Keratinocyte (primary cell): Measurements from ENCODE around the gene DIS3L2. TPM values are rescaled to one million over a fixed set of nuclear protein-coding genes. Genes with fewer than 3 reads are reported as not detected.

ENCODE experiments used
- DNase-seq: peaks from one replicate; pipeline ENCODE4 v3.0.0-alpha.2; 2011; ENCODE audit warnings: low read depth, missing footprints, low spot score
- FAIRE-seq: peaks from 2 replicates; lab custom pipeline; 2011; peaks lifted over from hg19 to GRCh38; lab: Jason Lieb, UNC
- H2AFZ ChIP-seq: 2 replicates; pipeline ENCODE4 v1.6.0; 2012; ENCODE audit warnings: low read length, control low read depth, inconsistent platforms; ENCODE audit not compliant: control insufficient read depth
- H3K27ac ChIP-seq: 2 replicates; pipeline ENCODE4 v1.5.1; 2011; ENCODE audit warnings: low read length; ENCODE audit not compliant: control insufficient read depth, insufficient read depth
- H3K27me3 ChIP-seq: 3 replicates; pipeline ENCODE4 v1.6.0; 2011; ENCODE audit warnings: low read length; ENCODE audit not compliant: control insufficient read depth, insufficient read depth; ENCODE audit errors: extremely low read depth
- H3K36me3 ChIP-seq, 2 experiments: 2 replicates in 1 of 2; 3 replicates in 1 of 2; pipeline ENCODE4 v1.5.1; 2011; ENCODE audit warnings: low read length in 2 of 2, mild to moderate bottlenecking in 1 of 2; ENCODE audit not compliant: control insufficient read depth in 2 of 2, insufficient read depth in 2 of 2; ENCODE audit errors: extremely low read depth in 1 of 2
- H3K4me1 ChIP-seq: 3 replicates; pipeline ENCODE4 v1.5.1; 2011; ENCODE audit warnings: low read length; ENCODE audit not compliant: control insufficient read depth, insufficient read depth; ENCODE audit errors: extremely low read depth
- H3K4me2 ChIP-seq: 3 replicates; pipeline ENCODE4 v1.6.0; 2011; ENCODE audit warnings: low read depth, low read length; ENCODE audit not compliant: control insufficient read depth, insufficient read depth; ENCODE audit errors: extremely low read depth
- H3K4me3 ChIP-seq, 3 experiments: fragments of 200-600 bp in 1 of 3; sonication (generic) in 1 of 3; 2 replicates in 2 of 3; 3 replicates in 1 of 3; pipeline ENCODE4 v1.5.1; 2011 to 2016; ENCODE audit warnings: low read length in 3 of 3, mild to moderate bottlenecking in 3 of 3, control low read depth in 2 of 3, inconsistent platforms in 1 of 3, low read depth in 1 of 3, mixed read lengths in 1 of 3, mixed run types in 1 of 3, moderate library complexity in 1 of 3; ENCODE audit not compliant: control insufficient read depth in 2 of 3, insufficient read depth in 2 of 3; ENCODE audit errors: extremely low read depth in 1 of 3
- H3K79me2 ChIP-seq: 2 replicates; pipeline ENCODE4 v1.6.0; 2012; ENCODE audit warnings: low read length; ENCODE audit not compliant: control insufficient read depth, insufficient read depth
- H3K9ac ChIP-seq: 3 replicates; pipeline ENCODE4 v1.6.0; 2011; ENCODE audit warnings: low read length; ENCODE audit not compliant: control insufficient read depth, insufficient read depth; ENCODE audit errors: extremely low read depth
- H3K9me1 ChIP-seq: 3 replicates; pipeline ENCODE4 v1.6.0; 2011; ENCODE audit warnings: low read length; ENCODE audit not compliant: control insufficient read depth, insufficient read depth; ENCODE audit errors: extremely low read depth
- H3K9me3 ChIP-seq: 2 replicates; pipeline ENCODE4 v1.5.1; 2012; ENCODE audit warnings: low read depth, low read length; ENCODE audit not compliant: control insufficient read depth
- H4K20me1 ChIP-seq: 3 replicates; pipeline ENCODE4 v1.6.0; 2011; ENCODE audit warnings: low read length; ENCODE audit not compliant: control insufficient read depth, insufficient read depth; ENCODE audit errors: extremely low read depth
- EZH2 ChIP-seq: IDR thresholded peaks from one replicate; pipeline ENCODE4 v1.6.1; 2012; ENCODE audit warnings: inconsistent platforms, mild to moderate bottlenecking, low read length, moderate library complexity
- dilution Hi-C: fragments of 300-500 bp; cut with MboI; formaldehyde crosslinking; loops from one replicate; pipeline ENCODE4 v1.7.0; 2020; ENCODE audit warnings: low sequenced_read_pairs; ENCODE audit not compliant: extremely low pct_ligation_motif_present
- polyA plus RNA-seq, 5 experiments: library from polyadenylated mRNA; depleted of rRNA in 3 of 5; stranded (reverse) in 3 of 5; stranded (forward) in 1 of 5; unstranded in 1 of 5; fragments of >200 nt; gene quantifications; 1 replicate in 1 of 5; 2 replicates in 3 of 5; 3 replicates in 1 of 5; pipeline versions ENCODE4 v1.2.1 to v1.2.3, GENCODE V29; 2011 to 2012; ENCODE audit warnings: missing spikeins in 2 of 5, low read depth in 1 of 5, low replicate concordance in 1 of 5
- TF ChIP-seq, protein P1 (sequence below), 3 experiments: IDR thresholded peaks in 1 of 3; conservative IDR thresholded peaks in 1 of 3; optimal IDR thresholded peaks in 1 of 3; 2 replicates in 2 of 3; 3 replicates in 1 of 3; pipeline versions ENCODE3 to v1.5.1; 2011; ENCODE audit warnings: low read length in 3 of 3, mild to moderate bottlenecking in 3 of 3, moderate library complexity in 2 of 3, control low read depth in 1 of 3, inconsistent platforms in 1 of 3; ENCODE audit not compliant: insufficient read depth in 2 of 3; ENCODE audit errors: extremely low read depth in 1 of 3

The DIS3L2 gene
- polyA plus RNA-seq, 1 donor (not counting 4 experiments of a cell fraction or from before 2014, with no cell fraction given): 8.6 TPM

- peaks cover 48% of the 10 kb centered on the region for H3K27me3 ChIP-seq
- no peak for DNase-seq
- H3K4me2 ChIP-seq: no peak overlapping the region
- no peaks in the 10 kb centered on the region for H3K79me2 ChIP-seq
- peak; percentile 89 for TF ChIP-seq EZH2
- TF ChIP-seq, protein P1, sequence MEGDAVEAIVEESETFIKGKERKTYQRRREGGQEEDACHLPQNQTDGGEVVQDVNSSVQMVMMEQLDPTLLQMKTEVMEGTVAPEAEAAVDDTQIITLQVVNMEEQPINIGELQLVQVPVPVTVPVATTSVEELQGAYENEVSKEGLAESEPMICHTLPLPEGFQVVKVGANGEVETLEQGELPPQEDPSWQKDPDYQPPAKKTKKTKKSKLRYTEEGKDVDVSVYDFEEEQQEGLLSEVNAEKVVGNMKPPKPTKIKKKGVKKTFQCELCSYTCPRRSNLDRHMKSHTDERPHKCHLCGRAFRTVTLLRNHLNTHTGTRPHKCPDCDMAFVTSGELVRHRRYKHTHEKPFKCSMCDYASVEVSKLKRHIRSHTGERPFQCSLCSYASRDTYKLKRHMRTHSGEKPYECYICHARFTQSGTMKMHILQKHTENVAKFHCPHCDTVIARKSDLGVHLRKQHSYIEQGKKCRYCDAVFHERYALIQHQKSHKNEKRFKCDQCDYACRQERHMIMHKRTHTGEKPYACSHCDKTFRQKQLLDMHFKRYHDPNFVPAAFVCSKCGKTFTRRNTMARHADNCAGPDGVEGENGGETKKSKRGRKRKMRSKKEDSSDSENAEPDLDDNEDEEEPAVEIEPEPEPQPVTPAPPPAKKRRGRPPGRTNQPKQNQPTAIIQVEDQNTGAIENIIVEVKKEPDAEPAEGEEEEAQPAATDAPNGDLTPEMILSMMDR (optimal IDR thresholded peaks at IDR 0.05 in 1 of 3, IDR thresholded peaks at IDR 0.05 in 1 of 3, conservative IDR thresholded peaks at IDR 0.05 in 1 of 3; ENCODE audit: extremely low read depth in 1 of 3, insufficient read depth in 2 of 3, low read length in 3 of 3): no peak
- no peak overlapping the region for H2AFZ ChIP-seq
- H3K27ac ChIP-seq: no peak overlapping the region
- H4K20me1 ChIP-seq: no peaks in the 10 kb centered on the region
- H3K9me3 ChIP-seq: no peaks in the 10 kb centered on the region
- no peaks in the 10 kb centered on the region for H3K36me3 ChIP-seq
- H3K9me1 ChIP-seq: no peaks in the 10 kb centered on the region
- peaks cover 5% of the 10 kb centered on the region for H3K4me1 ChIP-seq
- no peak overlapping the region for H3K4me3 ChIP-seq
- no peak overlapping the region for H3K9ac ChIP-seq
- no peak for FAIRE-seq
- dilution Hi-C loops: no loop called here
Observed at GRCh38 chr2:232351686-232352510, 390.4 kb downstream of the DIS3L2 start.

DNA sequence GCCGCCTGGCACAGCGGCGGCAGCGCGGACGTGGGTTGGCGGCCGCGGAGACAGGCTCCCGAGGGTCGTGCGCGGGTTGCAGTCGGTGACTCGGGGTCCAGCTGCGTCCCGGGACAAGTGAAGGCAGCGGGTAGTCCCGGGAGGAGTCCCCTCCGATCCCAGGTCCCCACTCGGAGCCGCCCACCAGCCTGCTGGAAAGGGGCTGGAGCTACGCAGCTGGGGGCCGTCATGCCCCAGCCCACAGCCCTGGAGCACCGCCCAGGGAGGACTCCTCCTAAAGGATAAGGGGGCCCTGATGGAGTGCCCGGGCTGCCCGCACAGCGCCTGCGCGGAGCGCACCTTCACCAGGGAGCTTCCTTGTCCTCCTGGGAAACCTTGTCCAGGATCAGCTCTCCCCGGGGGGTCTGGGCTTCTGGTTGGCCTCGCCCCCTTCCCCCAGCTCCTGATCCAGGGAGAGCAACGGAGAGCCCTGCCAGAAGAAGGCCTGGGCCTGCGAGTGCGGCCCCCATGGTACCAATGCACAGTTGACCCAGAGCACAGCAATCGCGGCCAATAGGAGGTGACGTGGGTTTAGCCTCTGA, 391.1 kb downstream of the DIS3L2 start:
- FAIRE-seq: no peak
- Histone ChIP-seq H3K9me3 (no peaks in the 10 kb centered on the region), H3K36me3 (no peaks in the 10 kb centered on the region), H3K9ac (no peak overlapping the region), H3K4me1 (peaks cover 5% of the 10 kb centered on the region), H3K4me3 (no peak overlapping the region), H3K9me1 (no peaks in the 10 kb centered on the region), H4K20me1 (no peaks in the 10 kb centered on the region), H3K27ac (no peak overlapping the region), H3K4me2 (no peak overlapping the region), H3K27me3 (peaks cover 48% of the 10 kb centered on the region), H2AFZ (no peak overlapping the region), H3K79me2 (no peaks in the 10 kb centered on the region)
- DNase-seq: no peak
- dilution Hi-C loops: no loop called here
- TF ChIP-seq, protein P1 (optimal IDR thresholded peaks at IDR 0.05 in 1 of 3, IDR thresholded peaks at IDR 0.05 in 1 of 3, conservative IDR thresholded peaks at IDR 0.05 in 1 of 3; ENCODE audit: extremely low read depth in 1 of 3, insufficient read depth in 2 of 3, low read length in 3 of 3): no peak
- no peak for TF ChIP-seq EZH2
